Lung (tissue), 12 donors: ENCODE results near the gene ZDHHC21. TPM values are rescaled to one million over a fixed set of nuclear protein-coding genes. Genes with fewer than 3 reads are reported as not detected.

ENCODE experiments used
- ATAC-seq: fragments of 200-7000 bp; cut with Tn5 transposase; one replicate; pipeline ENCODE4 v1.9.1; 2020; ENCODE audit warnings: moderate number of reproducible peaks; ENCODE audit not compliant: insufficient read depth, low FRiP score
- DNase-seq, 3 donors: peaks; one replicate each; pipeline ENCODE4 v3.0.0-alpha.2; 2013 to 2017
- H3K27ac ChIP-seq, 2 donors: one replicate each; pipeline ENCODE4 v1.5.1; 2013; ENCODE audit warnings: mild to moderate bottlenecking in 2 of 2, moderate library complexity in 2 of 2, control low read depth in 1 of 2, inconsistent platforms in 1 of 2, low read depth in 1 of 2, low read length in 1 of 2
- H3K27me3 ChIP-seq, 3 donors: one replicate each; pipeline ENCODE4 v1.5.1; 2013; ENCODE audit warnings: low read length in 2 of 3; ENCODE audit not compliant: control insufficient read depth in 3 of 3, insufficient read depth in 3 of 3
- H3K36me3 ChIP-seq, 4 donors: one replicate each; pipeline ENCODE4 v1.5.1; 2013; ENCODE audit warnings: low read length in 4 of 4, mild to moderate bottlenecking in 1 of 4, moderate library complexity in 1 of 4; ENCODE audit not compliant: control insufficient read depth in 4 of 4, insufficient read depth in 4 of 4
- H3K4me1 ChIP-seq, 5 donors: one replicate each; pipeline ENCODE4 v1.5.1; 2013; ENCODE audit warnings: low read length in 5 of 5, mild to moderate bottlenecking in 2 of 5, moderate library complexity in 1 of 5; ENCODE audit not compliant: control insufficient read depth in 5 of 5, insufficient read depth in 5 of 5
- H3K4me3 ChIP-seq: one replicate; pipeline ENCODE4 v1.5.1; 2013; ENCODE audit warnings: mild to moderate bottlenecking, control low read depth, moderate library complexity
- H3K9ac ChIP-seq, 2 donors: one replicate each; pipeline ENCODE4 v1.5.1; 2013; ENCODE audit warnings: low read length in 2 of 2, control low read depth in 1 of 2; ENCODE audit not compliant: insufficient read depth in 1 of 2
- H3K9me3 ChIP-seq, 4 donors: one replicate each; pipeline ENCODE4 v1.5.1; 2013; ENCODE audit warnings: low read length in 3 of 4, mild to moderate bottlenecking in 1 of 4, moderate library complexity in 1 of 4; ENCODE audit not compliant: control insufficient read depth in 4 of 4, insufficient read depth in 3 of 4
- CTCF ChIP-seq: IDR thresholded peaks from 2 replicates; pipeline ENCODE4 v1.5.1; 2012; ENCODE audit warnings: mild to moderate bottlenecking; ENCODE audit errors: control extremely low read depth, extremely low read depth
- WGBS, 2 donors: extraction: QIAGEN DNeasy Blood & Tissue Kit; methylation state at CpG; one replicate each; pipeline ENCODE4 v1.1.7; 2013; 5-methylcytosine and 5-hydroxymethylcytosine counted together
- polyA plus RNA-seq, 2 donors: library from polyadenylated mRNA; stranded (reverse); fragments of 200-250 nt; gene quantifications; one replicate each; pipeline ENCODE4 v1.2.1, GENCODE V29; 2013
- total RNA-seq, 2 donors: library from RNA; depleted of rRNA in 1 of 2; stranded (reverse); fragments of >200 nt in 1 of 2; gene quantifications; one replicate each; pipeline ENCODE4 v1.2.1, GENCODE V29; 2014 to 2021
- donor health status: control.
- donor health status: control.
- donor health status: Bipolar disorder and iron deficiency.
- donor health status: healthy.
- donor health status: DM: yes; HTN: yes; CAD: no.

The ZDHHC21 gene
- total and polyA plus RNA-seq, 4 donors: 4.3 to 54.7 (median 15.2) TPM

GRCh38 chr9:14585730-14586473 is 107.3 kb downstream of the ZDHHC21 start:
- H3K27me3 ChIP-seq: no peaks in the 10 kb centered on the region
- 71 to 78% methylated on average over 8 of the region's 8 CpGs for WGBS, 2 donors
- H3K4me1 ChIP-seq: no peaks in the 10 kb centered on the region
- H3K9me3 ChIP-seq: peaks cover 0 to 2% (median 0%) of the 10 kb centered on the region in 4 donors
- ATAC-seq (no peak), DNase-seq (no peak)
- peaks cover 0 to 1% (median 0%) of the 10 kb centered on the region in 4 donors for H3K36me3 ChIP-seq
- no peak overlapping the region for H3K27ac ChIP-seq
- TF ChIP-seq CTCF: no peak
- H3K4me3 ChIP-seq: no peak overlapping the region
- no peak overlapping the region for H3K9ac ChIP-seq

- H3K27me3 ChIP-seq: no peaks in the 10 kb centered on the region
- H3K9me3 ChIP-seq: peaks cover 0 to 2% (median 0%) of the 10 kb centered on the region in 4 donors
- ATAC-seq (no peak), DNase-seq (no peak)
- WGBS, 2 donors: 71 to 74% methylated on average over 4 of the region's 4 CpGs
- no peak overlapping the region for H3K9ac ChIP-seq
- peaks cover 0 to 1% (median 0%) of the 10 kb centered on the region in 4 donors for H3K36me3 ChIP-seq
- H3K4me1 ChIP-seq: no peaks in the 10 kb centered on the region
- H3K27ac ChIP-seq: no peak overlapping the region
- TF ChIP-seq CTCF: no peak
- H3K4me3 ChIP-seq: no peak overlapping the region
Measured at GRCh38 chr9:14584571-14584970, 108.7 kb downstream of the ZDHHC21 start.

GRCh38 chr9:14578030-14578429 is 115.2 kb downstream of the ZDHHC21 start:
- ATAC-seq: no peak
- no peaks in the 10 kb centered on the region for H3K4me1 ChIP-seq
- no peak overlapping the region for H3K9ac ChIP-seq
- no peak for TF ChIP-seq CTCF
- H3K4me3 ChIP-seq: no peak overlapping the region
- H3K27ac ChIP-seq: no peak overlapping the region
- H3K36me3 ChIP-seq: no peaks in the 10 kb centered on the region
- H3K9me3 ChIP-seq: peaks cover 0 to 3% (median 1%) of the 10 kb centered on the region in 4 donors
- no peak for DNase-seq
- H3K27me3 ChIP-seq: no peaks in the 10 kb centered on the region
